Eye (tissue), 1 donor: Measurements from ENCODE around the gene BIRC7.

Experiments used
- DNase-seq: peaks from one replicate; pipeline ENCODE4 v3.0.0-alpha.2; 2015

Gene BIRC7

GRCh38 chr20:63268671-63269439 lies 33.1 kb downstream of the BIRC7 start:
- DNase-seq = no peak

DNA sequence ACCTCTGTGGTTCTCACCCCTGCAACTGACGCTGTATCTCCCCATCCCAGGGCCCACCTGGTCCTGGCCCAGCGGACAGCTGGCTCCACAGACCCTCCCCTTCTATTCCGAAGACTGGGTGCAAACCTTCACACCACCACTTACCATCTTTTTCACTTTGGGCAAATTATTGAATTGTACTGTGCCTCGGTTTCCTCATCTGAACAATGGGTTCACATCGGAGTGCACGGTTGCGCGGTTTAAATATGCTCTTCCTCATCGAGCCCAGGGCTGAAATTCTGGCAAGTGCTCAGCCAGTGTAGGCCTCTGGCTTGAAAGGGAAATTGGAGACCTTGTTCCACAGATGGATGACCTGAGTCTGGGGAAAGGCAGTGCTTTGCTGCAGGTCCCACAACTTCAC lies 34.0 kb downstream of the BIRC7 start:
- no peak for DNase-seq

DNA sequence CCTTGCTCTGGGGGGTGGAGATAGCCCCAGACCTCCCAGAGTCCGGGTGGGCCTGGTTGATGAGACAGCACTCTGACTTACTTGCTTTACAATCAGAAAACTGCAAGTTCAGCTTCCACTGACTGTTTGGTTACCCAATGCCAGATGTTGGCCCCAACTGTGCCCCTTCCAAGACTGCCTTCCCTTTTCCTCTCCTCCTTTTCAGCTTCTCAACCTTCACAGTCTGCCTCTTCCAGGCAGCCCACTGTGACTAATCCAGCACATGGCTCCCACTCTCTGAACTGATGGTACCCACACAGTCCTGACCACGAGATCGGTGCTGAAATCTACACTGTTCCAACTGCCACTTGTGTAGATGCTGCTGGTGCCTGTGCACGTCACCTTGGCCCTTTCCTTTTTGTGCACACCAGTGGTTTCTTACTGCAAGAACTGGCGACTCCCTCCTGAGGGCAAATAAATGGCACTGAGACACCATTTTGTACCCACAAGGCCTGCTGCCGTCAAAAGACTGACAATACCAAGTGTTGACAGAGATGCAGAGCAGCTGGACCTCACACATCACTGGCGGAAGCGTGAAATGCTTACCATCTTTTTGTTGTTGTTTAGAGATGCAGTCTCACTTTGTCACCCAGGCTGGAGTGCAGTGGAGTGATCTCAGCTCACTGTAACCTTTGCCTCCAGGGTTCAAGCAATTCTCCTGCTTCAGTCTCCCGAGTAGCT lies 35.1 kb downstream of the BIRC7 start:
- DNase-seq = no peak

- DNase-seq = peak; percentile 97
Measured at GRCh38 chr20:63272105-63273058, 36.7 kb downstream of the BIRC7 start, which contains the start of gene ARFGAP1. Gene ARFGAP1 (plus strand): TSS chr20:63272813. CDS start chr20:63275581, 2,768 bp downstream.

GRCh38 chr20:63273059-63273579 lies 37.4 kb downstream of the BIRC7 start:
- no peak for DNase-seq

DNA sequence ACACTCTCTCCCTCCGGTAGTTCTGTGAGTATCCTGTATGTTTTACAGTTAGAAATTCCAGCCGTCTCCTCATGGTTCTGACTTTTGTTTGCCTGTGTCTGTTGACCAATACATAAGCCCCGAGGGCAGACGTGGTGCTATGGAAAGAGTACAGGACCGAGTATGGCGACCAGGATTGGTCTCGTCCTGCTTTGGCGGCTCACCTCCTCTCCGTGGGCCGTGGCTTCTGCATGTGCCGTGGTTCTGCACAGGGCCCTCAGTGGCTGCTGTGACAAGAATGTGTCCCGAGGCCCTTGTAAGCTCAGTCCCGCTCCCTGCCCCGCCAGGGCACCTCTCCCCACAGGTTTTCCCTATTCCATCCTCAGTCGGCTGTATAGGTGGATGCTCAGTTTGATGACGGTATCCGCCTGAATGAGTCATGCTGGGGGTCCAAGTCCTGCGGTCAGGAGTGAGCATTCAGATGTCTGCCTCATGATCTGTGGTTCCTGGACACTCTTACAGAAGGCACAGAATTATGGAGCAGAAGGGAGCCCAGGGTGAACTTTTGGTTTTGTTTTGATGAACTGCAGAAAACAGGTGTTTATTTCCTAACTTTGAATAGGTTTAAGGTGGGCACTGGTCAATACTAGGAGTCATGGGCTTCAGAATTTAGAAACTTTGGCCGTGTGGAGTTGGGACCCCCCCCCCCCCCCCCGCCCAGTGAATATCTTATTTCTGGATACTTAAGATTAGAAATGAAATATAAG lies 38.1 kb downstream of the BIRC7 start:
- DNase-seq = no peak

DNA sequence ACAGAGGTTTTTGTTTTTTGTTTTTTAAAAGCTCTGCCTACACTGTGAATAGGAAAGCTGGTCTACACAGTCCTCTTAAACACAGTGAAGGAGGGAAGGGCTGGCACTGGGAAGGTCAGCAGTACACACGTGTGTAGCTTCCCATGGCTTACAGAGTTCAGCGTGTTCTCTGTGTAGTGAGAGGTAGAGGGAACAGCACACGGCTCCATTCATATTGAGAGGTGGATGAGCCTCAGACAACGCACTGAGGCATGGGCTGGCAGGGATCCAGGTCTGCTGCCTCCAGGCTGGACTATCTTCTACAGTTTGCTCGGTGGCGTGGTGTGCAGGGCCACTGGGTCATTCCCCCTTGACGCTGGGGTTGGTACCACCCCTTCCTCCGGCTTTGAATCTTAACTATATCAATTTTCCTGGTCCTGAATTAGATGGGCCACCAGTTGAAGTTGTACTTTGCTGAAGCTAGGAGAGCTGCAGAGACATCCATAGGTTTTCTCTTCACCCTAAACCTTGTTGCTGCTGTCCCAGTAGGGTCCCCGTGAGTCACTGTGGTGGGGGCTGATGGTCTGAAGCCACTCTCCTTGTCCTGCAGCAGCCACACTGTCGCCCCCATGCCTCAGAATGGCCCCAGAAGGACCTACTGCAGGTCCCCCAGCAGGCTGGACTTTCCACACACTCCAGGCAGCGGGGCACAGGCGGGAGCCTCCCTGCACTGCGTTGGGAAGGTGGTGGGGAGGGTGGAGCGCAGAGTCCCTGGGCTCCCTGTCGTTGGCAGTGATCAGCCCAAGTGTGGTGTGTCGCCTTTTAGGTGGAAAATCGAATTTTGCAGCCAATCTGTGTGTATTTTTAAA lies 38.9 kb downstream of the BIRC7 start:
- DNase-seq = no peak

DNA sequence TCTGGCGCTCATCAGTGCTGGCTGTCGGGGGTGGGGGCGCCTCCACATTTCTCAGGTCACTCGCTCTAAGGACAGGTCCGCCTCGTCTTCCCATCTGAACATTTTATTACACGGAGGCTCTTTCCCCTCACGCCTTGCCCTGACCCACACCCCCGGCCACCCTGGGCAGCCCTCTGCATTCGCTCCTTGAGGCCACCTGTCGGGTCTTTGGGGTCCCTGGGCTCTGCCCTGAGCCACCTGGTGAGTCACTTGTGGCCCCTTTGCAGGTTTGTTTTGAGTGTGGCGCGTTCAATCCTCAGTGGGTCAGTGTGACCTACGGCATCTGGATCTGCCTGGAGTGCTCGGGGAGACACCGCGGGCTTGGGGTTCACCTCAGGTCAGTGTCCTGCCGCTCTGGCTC lies 40.1 kb downstream of the BIRC7 start:
- no peak for DNase-seq

DNA sequence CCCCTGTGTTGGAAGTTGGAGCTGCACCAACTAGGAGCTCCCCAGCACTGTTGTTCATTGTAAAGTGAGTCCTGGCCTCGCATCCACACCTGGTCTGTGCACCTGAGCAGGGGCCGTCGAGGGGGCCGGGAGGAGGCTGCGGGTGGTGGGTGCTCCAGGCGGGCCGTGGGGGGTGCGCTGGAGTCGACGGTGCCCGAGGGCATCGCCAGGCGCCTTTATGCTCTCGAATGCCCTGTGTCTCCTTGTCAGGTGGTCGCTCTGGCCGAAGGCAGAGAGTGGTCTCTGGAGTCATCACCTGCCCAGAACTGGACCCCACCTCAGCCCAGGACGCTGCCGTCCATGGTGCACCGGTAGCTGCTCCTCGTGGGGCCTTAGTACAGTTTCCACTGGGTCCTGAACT lies 41.3 kb downstream of the BIRC7 start:
- no peak for DNase-seq

- no peak for DNase-seq
Measured at GRCh38 chr20:63277466-63278272, 42.0 kb downstream of the BIRC7 start.

GRCh38 chr20:63278661-63279060 lies 43.0 kb downstream of the BIRC7 start:
- DNase-seq = no peak

GRCh38 chr20:63279931-63280330 lies 44.2 kb downstream of the BIRC7 start:
- no peak for DNase-seq

GRCh38 chr20:63280371-63280770 lies 44.7 kb downstream of the BIRC7 start:
- no peak for DNase-seq

DNA sequence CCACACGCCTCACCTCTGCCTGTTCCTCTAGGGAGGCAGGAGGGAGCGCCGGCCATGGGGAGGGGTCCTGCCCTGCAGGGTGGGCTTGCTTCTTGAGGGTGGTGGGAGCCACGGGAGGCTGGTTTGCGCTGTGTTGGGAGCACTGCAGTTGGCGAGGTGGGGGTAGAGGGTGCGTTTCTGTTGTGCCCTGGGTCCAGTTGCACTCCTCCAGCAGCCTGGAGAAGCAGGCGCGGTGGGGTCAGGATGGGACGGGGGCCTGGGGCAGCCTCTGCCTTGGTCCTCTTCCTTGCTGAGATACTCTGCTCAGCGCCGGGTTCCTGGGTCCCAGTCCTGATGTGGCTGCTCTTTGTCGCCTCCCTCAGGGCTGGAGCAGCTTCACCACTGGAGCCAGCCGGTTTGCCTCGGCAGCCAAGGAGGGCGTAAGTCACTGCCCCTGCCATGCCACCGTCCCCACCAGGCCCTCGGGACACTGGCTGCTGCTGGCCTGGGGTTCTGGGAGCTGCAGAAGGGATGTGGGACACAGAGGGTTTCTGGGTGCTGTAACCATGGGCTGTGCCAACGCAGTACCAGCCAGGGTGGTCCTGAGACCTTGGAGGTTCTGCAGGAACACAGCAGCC lies 45.3 kb downstream of the BIRC7 start:
- no peak for DNase-seq

DNA sequence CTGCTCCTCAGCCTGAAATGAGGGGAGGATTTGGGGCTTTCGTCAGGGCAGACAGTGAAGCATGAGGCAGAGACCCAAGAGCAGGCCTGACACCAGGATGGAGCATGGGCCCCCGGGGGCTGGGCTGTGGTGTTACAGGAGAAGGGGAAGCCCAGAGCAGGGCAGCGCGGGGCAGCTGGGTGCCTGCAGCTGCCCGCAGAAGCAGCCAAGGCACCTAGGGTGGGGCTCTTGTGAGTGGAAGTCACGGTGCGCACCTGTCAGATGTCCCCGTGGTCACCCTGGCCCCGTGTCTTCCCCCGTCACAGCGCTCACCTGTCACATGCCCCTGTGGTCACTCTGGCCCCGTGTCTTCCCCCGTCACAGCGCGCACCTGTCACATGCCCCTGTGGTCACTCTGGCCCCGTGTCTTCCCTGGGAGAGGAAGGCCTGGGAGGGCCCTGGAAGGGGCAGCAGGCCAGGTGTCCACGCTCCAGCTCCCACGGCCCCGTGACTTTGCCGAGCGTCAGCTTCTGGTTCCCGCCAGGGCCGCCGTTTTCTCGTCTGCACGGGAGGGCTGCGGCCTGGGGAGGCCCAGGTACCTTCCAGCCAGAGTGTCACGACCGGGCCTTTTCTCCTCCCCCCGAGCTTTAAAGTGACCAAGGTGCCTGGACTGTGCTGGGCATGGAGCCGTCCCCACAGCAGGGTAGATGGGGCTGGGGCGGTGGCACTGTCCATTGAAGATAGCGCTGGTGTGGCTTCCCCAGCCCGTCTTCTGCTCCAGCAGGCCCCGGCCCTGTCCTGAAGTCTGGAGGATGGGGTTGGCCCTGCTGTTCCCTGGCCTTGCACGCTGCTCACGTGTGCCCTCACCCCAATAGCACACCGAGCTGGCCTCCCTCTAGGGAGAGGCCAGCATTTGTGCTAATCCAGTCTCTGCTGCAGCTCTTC lies 46.3 kb downstream of the BIRC7 start:
- DNase-seq = no peak

DNA sequence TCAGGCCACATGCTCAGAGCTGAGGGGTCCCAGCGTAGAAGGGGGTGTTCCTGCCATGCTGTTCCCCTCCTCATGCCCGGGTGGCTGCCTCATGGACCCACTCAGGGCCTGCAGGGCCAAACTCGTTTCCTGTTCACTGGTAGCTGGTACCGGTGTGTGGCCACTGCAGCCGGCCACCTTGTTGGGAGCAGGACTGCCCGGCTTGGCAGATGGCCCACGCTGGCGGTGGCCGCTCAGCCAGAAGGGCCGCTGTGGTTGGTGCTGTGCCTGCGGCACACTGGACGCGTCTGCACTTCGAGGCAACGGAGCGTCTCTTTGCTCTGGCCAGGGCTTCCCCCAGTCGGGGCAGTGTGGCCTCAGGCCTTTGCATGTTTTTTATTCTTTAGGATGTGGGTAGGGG lies 47.2 kb downstream of the BIRC7 start:
- no peak for DNase-seq

- DNase-seq = no peak
Measured at GRCh38 chr20:63283397-63284082, 47.8 kb downstream of the BIRC7 start.

GRCh38 chr20:63284083-63284440 lies 48.4 kb downstream of the BIRC7 start:
- no peak for DNase-seq
